GM18511 (cell line): ENCODE measurements around the gene TTLL4.

ENCODE experiments used
- ATAC-seq: cut with Tn5 transposase; IDR thresholded peaks from one replicate; pipeline ENCODE4 v1.9.1; 2021; ENCODE audit warnings: mild to moderate bottlenecking, moderate library complexity; ENCODE audit not compliant: unreplicated experiment

TTLL4 gene

GRCh38 chr2:218781691-218782527, 71.3 kb downstream of the TTLL4 start, which contains the start of gene CYP27A1:
TSS of gene CYP27A1 (plus strand) at chr2:218782147. CDS start at chr2:218782183, 36 bp downstream.
- no peak for ATAC-seq

- no peak for ATAC-seq
Measured at GRCh38 chr2:218782528-218782844, 71.9 kb downstream of the TTLL4 start.

- no peak for ATAC-seq
Measured at GRCh38 chr2:218783688-218784087, 73.1 kb downstream of the TTLL4 start.

GRCh38 chr2:218785103-218785502, 74.5 kb downstream of the TTLL4 start:
- ATAC-seq: no peak

GRCh38 chr2:218786133-218786532, 75.5 kb downstream of the TTLL4 start:
- ATAC-seq: no peak

- ATAC-seq: no peak
Measured at GRCh38 chr2:218788529-218789255, 78.1 kb downstream of the TTLL4 start.

- no peak for ATAC-seq
Measured at GRCh38 chr2:218792433-218792832, 81.8 kb downstream of the TTLL4 start.

GRCh38 chr2:218796691-218797090, 86.1 kb downstream of the TTLL4 start:
- no peak for ATAC-seq

- no peak for ATAC-seq
Measured at GRCh38 chr2:218798767-218799504, 88.3 kb downstream of the TTLL4 start.

- no peak for ATAC-seq
Measured at GRCh38 chr2:218799990-218800389, 89.4 kb downstream of the TTLL4 start.

- no peak for ATAC-seq
Measured at GRCh38 chr2:218802386-218802994, 91.9 kb downstream of the TTLL4 start.

GRCh38 chr2:218804817-218805216, 94.2 kb downstream of the TTLL4 start:
- ATAC-seq: no peak
